Body of pancreas (tissue), 4 donors: ENCODE measurements around the gene DNASE1L3.

Experiments
- POLR2A ChIP-seq, 3 donors: fragments of 450-650 bp; IDR thresholded peaks; one replicate each; pipeline ENCODE4 v1.6.1; 2016; ENCODE audit warnings: antibody characterized with exemption in 3 of 3, mild to moderate bottlenecking in 2 of 3
- TF ChIP-seq, protein P1 (sequence below), 7 experiments: fragments of 450-650 bp in 4 of 7; fragments of 200-600 bp in 3 of 7; sonication (generic) in 3 of 7; IDR thresholded peaks; one replicate each; pipeline ENCODE4 v1.5.1; 2016 to 2019; ENCODE audit warnings: antibody characterized with exemption in 7 of 7

DNA sequence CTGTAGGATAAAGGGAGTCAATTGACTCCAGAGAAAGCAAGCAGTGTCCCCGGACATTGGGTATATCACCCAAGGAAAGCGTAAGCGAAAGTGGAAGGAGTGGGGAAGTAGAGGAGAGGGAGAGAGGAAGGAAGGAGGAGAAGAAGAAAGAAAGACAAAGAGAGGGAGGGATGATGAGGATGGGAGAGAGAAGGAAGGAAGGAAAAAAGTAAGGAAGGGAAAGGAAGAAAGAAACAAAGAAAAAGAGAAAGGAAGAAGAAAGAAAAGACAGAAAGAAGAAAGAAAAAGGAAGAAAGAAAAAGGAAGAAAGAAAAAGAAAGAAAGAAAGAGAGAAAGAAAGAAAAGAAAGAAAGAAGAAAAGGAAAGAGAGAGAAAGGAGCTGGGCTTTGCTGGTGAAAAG, 839 bp downstream of the DNASE1L3 start:
- TF ChIP-seq, protein P1, sequence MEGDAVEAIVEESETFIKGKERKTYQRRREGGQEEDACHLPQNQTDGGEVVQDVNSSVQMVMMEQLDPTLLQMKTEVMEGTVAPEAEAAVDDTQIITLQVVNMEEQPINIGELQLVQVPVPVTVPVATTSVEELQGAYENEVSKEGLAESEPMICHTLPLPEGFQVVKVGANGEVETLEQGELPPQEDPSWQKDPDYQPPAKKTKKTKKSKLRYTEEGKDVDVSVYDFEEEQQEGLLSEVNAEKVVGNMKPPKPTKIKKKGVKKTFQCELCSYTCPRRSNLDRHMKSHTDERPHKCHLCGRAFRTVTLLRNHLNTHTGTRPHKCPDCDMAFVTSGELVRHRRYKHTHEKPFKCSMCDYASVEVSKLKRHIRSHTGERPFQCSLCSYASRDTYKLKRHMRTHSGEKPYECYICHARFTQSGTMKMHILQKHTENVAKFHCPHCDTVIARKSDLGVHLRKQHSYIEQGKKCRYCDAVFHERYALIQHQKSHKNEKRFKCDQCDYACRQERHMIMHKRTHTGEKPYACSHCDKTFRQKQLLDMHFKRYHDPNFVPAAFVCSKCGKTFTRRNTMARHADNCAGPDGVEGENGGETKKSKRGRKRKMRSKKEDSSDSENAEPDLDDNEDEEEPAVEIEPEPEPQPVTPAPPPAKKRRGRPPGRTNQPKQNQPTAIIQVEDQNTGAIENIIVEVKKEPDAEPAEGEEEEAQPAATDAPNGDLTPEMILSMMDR (IDR thresholded peaks at IDR 0.05): no peak
- TF ChIP-seq POLR2A (IDR thresholded peaks at IDR 0.05): no peak
